ENCODE data around the gene MRNIP. TPM values are rescaled to one million over a fixed set of nuclear protein-coding genes. Genes with fewer than 3 reads are reported as not detected.

The MRNIP gene
- total and polyA plus RNA-seq, 2 of the 8 experiments (the other 6 are each of a cell fraction or from before 2014, with no cell fraction given): 29.6 TPM

DNA sequence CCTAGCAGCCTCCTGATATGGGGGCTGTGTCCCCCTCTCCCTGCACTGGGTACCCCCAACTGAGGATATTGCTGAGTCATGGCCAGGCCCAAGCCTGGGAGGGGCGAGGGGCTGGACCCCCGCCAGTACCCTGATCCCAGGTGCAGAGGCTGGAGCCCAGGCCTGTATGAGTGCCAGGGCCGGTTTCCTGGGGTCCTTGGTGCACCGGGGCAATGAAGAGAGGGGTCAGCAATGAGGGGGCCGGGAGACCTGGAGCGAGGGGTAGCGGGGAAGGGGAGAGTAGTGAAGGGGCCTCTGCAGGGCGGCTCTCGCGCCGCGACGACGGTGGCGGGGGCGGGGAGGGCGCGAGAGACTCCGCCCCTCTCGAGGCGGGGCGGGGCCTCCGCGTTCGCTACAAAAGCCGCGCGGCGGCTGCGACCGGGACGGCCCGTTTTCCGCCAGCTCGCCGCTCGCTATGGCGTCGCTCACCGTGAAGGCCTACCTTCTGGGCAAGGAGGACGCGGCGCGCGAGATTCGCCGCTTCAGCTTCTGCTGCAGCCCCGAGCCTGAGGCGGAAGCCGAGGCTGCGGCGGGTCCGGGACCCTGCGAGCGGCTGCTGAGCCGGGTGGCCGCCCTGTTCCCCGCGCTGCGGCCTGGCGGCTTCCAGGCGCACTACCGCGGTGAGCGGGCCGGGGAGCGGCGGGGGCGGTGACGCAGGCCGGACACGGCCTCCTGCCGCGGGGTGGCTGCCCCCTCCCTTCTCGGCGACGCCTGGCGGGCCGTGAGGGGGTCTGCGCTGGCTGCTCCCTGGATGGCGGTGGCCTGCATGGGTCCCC, 37.9 kb downstream of the MRNIP start, which contains the start of gene SQSTM1 (continued):
- TF ChIP-seq, protein P1, sequence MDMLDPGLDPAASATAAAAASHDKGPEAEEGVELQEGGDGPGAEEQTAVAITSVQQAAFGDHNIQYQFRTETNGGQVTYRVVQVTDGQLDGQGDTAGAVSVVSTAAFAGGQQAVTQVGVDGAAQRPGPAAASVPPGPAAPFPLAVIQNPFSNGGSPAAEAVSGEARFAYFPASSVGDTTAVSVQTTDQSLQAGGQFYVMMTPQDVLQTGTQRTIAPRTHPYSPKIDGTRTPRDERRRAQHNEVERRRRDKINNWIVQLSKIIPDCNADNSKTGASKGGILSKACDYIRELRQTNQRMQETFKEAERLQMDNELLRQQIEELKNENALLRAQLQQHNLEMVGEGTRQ (IDR thresholded peaks at IDR 0.05; ENCODE audit: low read length): no peak
- TF ChIP-seq FOSL1 (IDR thresholded peaks at IDR 0.05; ENCODE audit: insufficient read depth, low read depth, low read length) (no peak), MAX (IDR thresholded peaks at IDR 0.05) (peak; percentile 31; the same call in 1 of the 2 replicates), CREB1 (IDR thresholded peaks at IDR 0.05) (peak; percentile 68; the same call in 1 of the 2 replicates), SUZ12 (IDR thresholded peaks at IDR 0.05; ENCODE audit: low read length) (no peak), EZH2 (IDR thresholded peaks at IDR 0.05; ENCODE audit: low read depth, low read length, severe bottlenecking) (no peak)
- TF ChIP-seq, protein P2, sequence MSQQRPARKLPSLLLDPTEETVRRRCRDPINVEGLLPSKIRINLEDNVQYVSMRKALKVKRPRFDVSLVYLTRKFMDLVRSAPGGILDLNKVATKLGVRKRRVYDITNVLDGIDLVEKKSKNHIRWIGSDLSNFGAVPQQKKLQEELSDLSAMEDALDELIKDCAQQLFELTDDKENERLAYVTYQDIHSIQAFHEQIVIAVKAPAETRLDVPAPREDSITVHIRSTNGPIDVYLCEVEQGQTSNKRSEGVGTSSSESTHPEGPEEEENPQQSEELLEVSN (IDR thresholded peaks at IDR 0.05): no peak; the same call in 1 of the 2 replicates

Measured in H1 (cell line).